ENCODE measurements around the gene ARHGEF7. TPM values are rescaled to one million over a fixed set of nuclear protein-coding genes. Genes with fewer than 3 reads are reported as not detected.
A peak's percentile ranks its signal among the peaks of the same experiment; 100 is the strongest.

Gene ARHGEF7
- total RNA-seq, 4 donors from 2014 or later: 11.5 to 57.2 (median 36.5) TPM

DNA sequence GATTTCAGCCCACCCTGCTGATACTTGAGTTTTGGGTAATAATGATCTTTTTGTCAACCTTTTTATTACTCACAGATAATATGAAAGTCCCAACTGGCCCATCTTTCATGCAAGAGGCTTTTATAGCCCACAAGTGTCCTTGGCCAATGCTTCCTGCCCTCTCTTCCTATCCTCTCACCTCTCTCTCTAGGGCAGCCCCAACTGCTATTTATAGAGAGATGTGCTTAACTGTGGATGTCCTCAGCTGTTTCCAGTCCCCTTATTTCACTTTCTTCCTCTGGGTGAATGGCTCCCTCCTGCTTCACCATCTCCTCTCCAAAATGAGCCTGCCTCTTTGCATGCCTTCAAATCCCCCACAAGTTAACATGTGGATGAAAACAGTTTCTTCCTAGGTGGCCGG, 27.4 kb downstream of the ARHGEF7 start:
- H3K4me1 ChIP-seq: peaks cover 0 to 6% (median 0%) of the 10 kb centered on the region in 3 donors
- WGBS, 2 donors: 50 to 56% methylated on average over 1 of the region's 1 CpG
- H3K27ac ChIP-seq: no peak overlapping the region
- intact Hi-C loops (cut with DNase I): no loop called here
- no peaks in the 10 kb centered on the region for H3K36me3 ChIP-seq
- H3K4me3 ChIP-seq: no peak overlapping the region
- no peaks in the 10 kb centered on the region for H3K9me3 ChIP-seq
- no peak for TF ChIP-seq POLR2A (IDR thresholded peaks at IDR 0.05)
- TF ChIP-seq, protein P1, sequence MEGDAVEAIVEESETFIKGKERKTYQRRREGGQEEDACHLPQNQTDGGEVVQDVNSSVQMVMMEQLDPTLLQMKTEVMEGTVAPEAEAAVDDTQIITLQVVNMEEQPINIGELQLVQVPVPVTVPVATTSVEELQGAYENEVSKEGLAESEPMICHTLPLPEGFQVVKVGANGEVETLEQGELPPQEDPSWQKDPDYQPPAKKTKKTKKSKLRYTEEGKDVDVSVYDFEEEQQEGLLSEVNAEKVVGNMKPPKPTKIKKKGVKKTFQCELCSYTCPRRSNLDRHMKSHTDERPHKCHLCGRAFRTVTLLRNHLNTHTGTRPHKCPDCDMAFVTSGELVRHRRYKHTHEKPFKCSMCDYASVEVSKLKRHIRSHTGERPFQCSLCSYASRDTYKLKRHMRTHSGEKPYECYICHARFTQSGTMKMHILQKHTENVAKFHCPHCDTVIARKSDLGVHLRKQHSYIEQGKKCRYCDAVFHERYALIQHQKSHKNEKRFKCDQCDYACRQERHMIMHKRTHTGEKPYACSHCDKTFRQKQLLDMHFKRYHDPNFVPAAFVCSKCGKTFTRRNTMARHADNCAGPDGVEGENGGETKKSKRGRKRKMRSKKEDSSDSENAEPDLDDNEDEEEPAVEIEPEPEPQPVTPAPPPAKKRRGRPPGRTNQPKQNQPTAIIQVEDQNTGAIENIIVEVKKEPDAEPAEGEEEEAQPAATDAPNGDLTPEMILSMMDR (IDR thresholded peaks at IDR 0.05): no peak
- H3K27me3 ChIP-seq: peaks cover 0 to 31% (median 0%) of the 10 kb centered on the region in 4 donors
- no peak for DNase-seq

DNA sequence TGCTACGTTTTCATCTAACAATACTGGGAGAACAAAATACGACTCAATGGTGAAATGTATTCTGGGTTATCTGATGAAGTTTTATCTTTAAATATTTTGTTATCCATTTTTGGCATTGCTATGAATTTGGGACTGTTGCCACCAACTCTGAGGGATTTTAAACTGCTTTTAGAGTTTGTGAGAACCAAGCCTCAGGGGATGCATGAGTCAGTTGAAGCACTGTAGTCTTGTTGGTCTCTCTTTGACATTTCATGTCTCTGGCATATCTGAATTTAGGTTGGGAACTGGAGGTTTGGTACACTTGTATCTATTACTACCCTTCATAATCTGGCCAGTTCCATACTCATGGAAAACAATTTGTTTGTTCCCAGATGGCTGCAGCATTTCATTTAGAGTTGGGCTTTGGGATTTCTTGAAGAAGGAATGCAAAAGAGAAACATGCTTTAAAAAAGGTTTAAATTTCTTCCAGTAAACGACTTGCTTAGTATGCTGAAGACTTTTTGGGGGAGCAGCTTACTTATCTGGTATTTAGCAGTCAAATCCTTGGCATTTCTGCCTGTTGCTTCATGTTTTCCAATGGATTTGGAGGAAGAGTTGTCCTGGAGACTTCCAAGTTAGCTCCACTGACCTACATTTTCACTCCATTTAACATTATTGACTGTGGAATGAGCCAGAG, 28.9 kb downstream of the ARHGEF7 start:
- intact Hi-C loops (cut with DNase I): no loop called here
- 38 to 41% methylated on average over 3 of the region's 3 CpGs for WGBS, 2 donors
- no peak for TF ChIP-seq POLR2A (IDR thresholded peaks at IDR 0.05)
- TF ChIP-seq, protein P1 (IDR thresholded peaks at IDR 0.05): no peak
- Histone ChIP-seq H3K4me3 (no peak overlapping the region), H3K4me1 (peaks cover 0 to 6% (median 0%) of the 10 kb centered on the region in 3 donors), H3K36me3 (no peaks in the 10 kb centered on the region), H3K27me3 (peaks cover 0 to 27% (median 0%) of the 10 kb centered on the region in 4 donors), H3K9me3 (no peaks in the 10 kb centered on the region), H3K27ac (peak overlapping the region in 3 of 4 donors; percentile 14 to 21 (median 21))
- DNase-seq: no peak

DNA sequence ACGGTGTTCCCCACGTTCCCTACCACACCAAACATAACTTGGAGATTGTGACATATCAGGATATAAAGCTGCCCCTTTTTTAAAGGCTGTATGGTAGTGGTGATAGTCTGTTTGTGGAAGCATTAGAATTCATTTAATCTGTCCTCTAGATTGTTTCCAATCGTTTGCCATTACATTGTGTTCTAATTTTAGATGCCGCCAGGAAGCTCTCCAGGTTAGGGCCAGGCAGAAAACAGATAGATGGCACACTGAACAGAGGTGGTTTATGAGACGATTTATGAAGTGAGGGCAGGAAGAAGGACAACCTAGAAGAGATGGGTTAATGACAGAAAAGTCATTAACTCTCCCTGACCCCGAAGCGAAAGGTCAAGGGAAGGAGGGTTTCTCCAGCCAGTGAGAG, 30.0 kb downstream of the ARHGEF7 start:
- TF ChIP-seq, protein P1 (IDR thresholded peaks at IDR 0.05): no peak
- no peak for TF ChIP-seq POLR2A (IDR thresholded peaks at IDR 0.05)
- peaks cover 0 to 6% (median 0%) of the 10 kb centered on the region in 3 donors for H3K4me1 ChIP-seq
- WGBS, 2 donors: 61 to 62% methylated on average over 7 of the region's 7 CpGs
- no peak for DNase-seq
- no peaks in the 10 kb centered on the region for H3K9me3 ChIP-seq
- H3K27ac ChIP-seq: peak overlapping the region in 1 of 4 donors; percentile 2
- intact Hi-C loops (cut with DNase I): no loop called here
- H3K36me3 ChIP-seq: no peaks in the 10 kb centered on the region
- H3K27me3 ChIP-seq: peaks cover 0 to 20% (median 0%) of the 10 kb centered on the region in 4 donors
- H3K4me3 ChIP-seq: no peak overlapping the region

DNA sequence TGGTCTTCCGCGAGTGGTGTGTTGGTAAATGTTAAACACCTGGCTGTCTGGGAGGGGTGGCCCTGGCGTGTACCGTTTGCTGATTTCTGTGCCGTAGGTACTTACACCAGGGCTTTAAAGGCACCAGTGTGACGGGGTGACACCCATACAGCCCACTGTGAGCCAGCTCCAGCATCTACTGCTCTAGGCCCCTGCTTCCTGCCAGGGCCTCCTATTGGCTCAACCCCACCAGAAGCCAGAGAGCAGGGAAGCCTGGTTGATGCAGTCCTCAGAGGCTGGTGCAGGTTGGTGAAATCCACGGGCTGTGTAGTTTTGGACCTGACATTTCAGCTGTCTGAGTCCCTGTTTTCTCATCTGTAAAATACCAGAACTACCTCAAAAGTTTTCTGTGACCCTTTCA, 30.4 kb downstream of the ARHGEF7 start:
- no peaks in the 10 kb centered on the region for H3K36me3 ChIP-seq
- WGBS, 2 donors: 72 to 76% methylated on average over 7 of the region's 7 CpGs
- H3K9me3 ChIP-seq: no peaks in the 10 kb centered on the region
- TF ChIP-seq POLR2A (IDR thresholded peaks at IDR 0.05): no peak
- TF ChIP-seq, protein P1 (IDR thresholded peaks at IDR 0.05): no peak
- H3K4me3 ChIP-seq: no peak overlapping the region
- H3K27ac ChIP-seq: peak overlapping the region in 1 of 4 donors; percentile 2
- peaks cover 0 to 6% (median 0%) of the 10 kb centered on the region in 3 donors for H3K4me1 ChIP-seq
- H3K27me3 ChIP-seq: peaks cover 0 to 20% (median 0%) of the 10 kb centered on the region in 4 donors
- no peak for DNase-seq
- intact Hi-C loops (cut with DNase I): no loop called here

DNA sequence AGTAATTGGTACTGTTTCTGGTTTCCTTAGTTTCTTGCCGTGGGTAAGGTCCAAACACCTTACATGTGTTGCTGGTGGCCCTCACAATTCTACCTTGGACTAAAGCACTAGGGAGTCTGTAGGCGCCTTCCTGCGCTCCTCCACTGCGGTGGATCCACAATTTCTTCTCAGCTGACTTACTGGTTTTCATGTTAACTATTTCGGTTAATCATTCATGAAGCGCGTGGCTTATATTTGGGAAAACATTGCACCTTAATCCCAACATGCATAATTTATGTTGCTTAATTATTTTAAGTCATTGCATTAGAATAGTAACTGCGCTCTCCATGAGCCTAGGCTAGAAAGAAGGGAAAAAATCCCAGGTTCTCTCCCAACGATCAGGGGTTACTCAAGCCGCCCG, 37.7 kb downstream of the ARHGEF7 start:
- intact Hi-C loops (cut with DNase I): no loop called here
- DNase-seq: no peak
- 12 to 17% methylated on average over 9 to 11 of the region's 11 CpGs for WGBS, 2 donors

More for the DNA sequence above, 37.7 kb downstream of the ARHGEF7 start:
- Histone ChIP-seq H3K27ac (peak overlapping the region; percentile 94 to 99 (median 98)), H3K4me3 (peak overlapping the region; percentile 65 to 100 (median 92)), H3K27me3 (no peaks in the 10 kb centered on the region), H3K9me3 (no peaks in the 10 kb centered on the region), H3K36me3 (no peaks in the 10 kb centered on the region), H3K4me1 (peaks cover 15 to 49% (median 16%) of the 10 kb centered on the region in 3 donors)
- TF ChIP-seq, protein P1 (IDR thresholded peaks at IDR 0.05): no peak
- TF ChIP-seq POLR2A (IDR thresholded peaks at IDR 0.05): no peak
